ENCODE measurements around the gene POLN.

- TF ChIP-seq CTCF (IDR thresholded peaks at IDR 0.05) (no peak), POLR2AphosphoS5 (IDR thresholded peaks at IDR 0.05) (no peak), POLR2A (IDR thresholded peaks at IDR 0.05) (no peak), EP300 (IDR thresholded peaks at IDR 0.05) (no peak)
Observed at GRCh38 chr4:2252530-2253091, 10.7 kb upstream of the POLN start.

Data from stomach (tissue), 4 donors.